GM12878 (cell line): Measurements from ENCODE around the gene ITGB5. TPM values are rescaled to one million over a fixed set of nuclear protein-coding genes. Genes with fewer than 3 reads are reported as not detected.

ENCODE experiments used
- EP300 ChIP-seq, 2 experiments: fragments of 150-350 bp in 1 of 2; IDR thresholded peaks; 2 replicates each; pipeline ENCODE4 v1.6.1; 2011 to 2012; ENCODE audit warnings: low read depth in 2 of 2, low read length in 2 of 2, borderline replicate concordance in 1 of 2, improper control_type of control experiment in 1 of 2, inconsistent platforms in 1 of 2; ENCODE audit not compliant: control insufficient read depth in 1 of 2
- IRF4 ChIP-seq: IDR thresholded peaks from 2 replicates; pipeline ENCODE4 v1.6.1; 2011; ENCODE audit warnings: low read depth, low read length
- MLLT1 ChIP-seq: fragments of 450-650 bp; IDR thresholded peaks from 2 replicates; pipeline ENCODE4 v1.6.1; 2016; ENCODE audit warnings: mild to moderate bottlenecking
- NFYA ChIP-seq: IDR thresholded peaks from 2 replicates; pipeline ENCODE4 v1.6.1; 2011; ENCODE audit warnings: low read depth, mild to moderate bottlenecking, low read length, improper control_type of control experiment, borderline replicate concordance
- SP1 ChIP-seq: IDR thresholded peaks from one replicate; pipeline ENCODE4 v1.6.1; 2011; ENCODE audit warnings: low read depth, low read length
- SUZ12 ChIP-seq: fragments of 200-600 bp; sonication (generic); IDR thresholded peaks from one replicate; pipeline ENCODE4 v1.6.1; 2018; ENCODE audit warnings: antibody characterized with exemption, mild to moderate bottlenecking; ENCODE audit not compliant: unreplicated experiment
- polyA plus RNA-seq, 11 experiments: library from polyadenylated mRNA; depleted of rRNA in 4 of 11; unstranded in 6 of 11; stranded (reverse) in 5 of 11; fragments of >200 nt; fragmentation: Nextera tagmentation in 4 of 11; fragmentation: Illumina TruSeq in 1 of 11; extraction: Ambion mirVana in 4 of 11; extraction: Trizol in 1 of 11; gene quantifications; 1 replicate in 1 of 11; 2 replicates in 10 of 11; pipeline versions ENCODE4 v1.2.1 to v1.2.3, GENCODE V29; 2011 to 2016; ENCODE audit warnings: inconsistent platforms in 2 of 11, missing spikeins in 2 of 11, low read depth in 1 of 11
- total RNA-seq, 4 experiments: library from RNA; depleted of rRNA in 3 of 4; stranded (reverse); fragments of >200 nt in 3 of 4; fragmentation: Illumina TruSeq in 1 of 4; extraction: Trizol in 1 of 4; gene quantifications; 2 replicates each; pipeline versions ENCODE4 v1.2.1 to v1.2.3, GENCODE V29; 2013 to 2021
- TF ChIP-seq, protein P1 (sequence below): fragments of 450-650 bp; formaldehyde crosslinking; IDR thresholded peaks from 2 replicates; pipeline ENCODE4 v1.4.0; 2022; ENCODE audit warnings: mild to moderate bottlenecking, moderate library complexity
- TF ChIP-seq, protein P2 (sequence below): fragments of 450-650 bp; conservative IDR thresholded peaks from 2 replicates; pipeline ENCODE4 v1.6.1; 2017; ENCODE audit warnings: mild to moderate bottlenecking, moderate library complexity

ITGB5 gene
- total and polyA plus RNA-seq, 10 of the 15 experiments (the other 5 are each of a cell fraction or from before 2014, with no cell fraction given): 0.05 to 10.0 (median 0.83) TPM; not detected in 2

- TF ChIP-seq MLLT1 (no peak), IRF4 (no peak), EP300 (IDR thresholded peaks at IDR 0.05; ENCODE audit: borderline replicate concordance in 1 of 2, control insufficient read depth in 1 of 2, low read depth in 2 of 2, low read length in 2 of 2) (no peak), SP1 (no peak), NFYA (no peak), SUZ12 (no peak)
- TF ChIP-seq, protein P1, sequence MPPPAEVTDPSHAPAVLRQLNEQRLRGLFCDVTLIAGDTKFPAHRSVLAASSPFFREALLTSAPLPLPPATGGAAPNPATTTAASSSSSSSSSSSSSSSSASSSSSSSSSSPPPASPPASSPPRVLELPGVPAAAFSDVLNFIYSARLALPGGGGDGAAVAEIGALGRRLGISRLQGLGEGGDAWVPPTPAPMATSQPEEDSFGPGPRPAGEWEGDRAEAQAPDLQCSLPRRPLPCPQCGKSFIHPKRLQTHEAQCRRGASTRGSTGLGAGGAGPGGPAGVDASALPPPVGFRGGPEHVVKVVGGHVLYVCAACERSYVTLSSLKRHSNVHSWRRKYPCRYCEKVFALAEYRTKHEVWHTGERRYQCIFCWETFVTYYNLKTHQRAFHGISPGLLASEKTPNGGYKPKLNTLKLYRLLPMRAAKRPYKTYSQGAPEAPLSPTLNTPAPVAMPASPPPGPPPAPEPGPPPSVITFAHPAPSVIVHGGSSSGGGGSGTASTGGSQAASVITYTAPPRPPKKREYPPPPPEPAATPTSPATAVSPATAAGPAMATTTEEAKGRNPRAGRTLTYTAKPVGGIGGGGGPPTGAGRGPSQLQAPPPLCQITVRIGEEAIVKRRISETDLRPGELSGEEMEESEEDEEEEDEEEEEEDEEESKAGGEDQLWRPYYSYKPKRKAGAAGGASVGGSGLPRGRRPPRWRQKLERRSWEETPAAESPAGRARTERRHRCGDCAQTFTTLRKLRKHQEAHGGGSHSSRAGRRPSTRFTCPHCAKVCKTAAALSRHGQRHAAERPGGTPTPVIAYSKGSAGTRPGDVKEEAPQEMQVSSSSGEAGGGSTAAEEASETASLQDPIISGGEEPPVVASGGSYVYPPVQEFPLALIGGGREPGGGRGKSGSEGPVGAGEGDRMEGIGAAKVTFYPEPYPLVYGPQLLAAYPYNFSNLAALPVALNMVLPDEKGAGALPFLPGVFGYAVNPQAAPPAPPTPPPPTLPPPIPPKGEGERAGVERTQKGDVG (CRISPR knock-in tag): no peak
- TF ChIP-seq, protein P2, sequence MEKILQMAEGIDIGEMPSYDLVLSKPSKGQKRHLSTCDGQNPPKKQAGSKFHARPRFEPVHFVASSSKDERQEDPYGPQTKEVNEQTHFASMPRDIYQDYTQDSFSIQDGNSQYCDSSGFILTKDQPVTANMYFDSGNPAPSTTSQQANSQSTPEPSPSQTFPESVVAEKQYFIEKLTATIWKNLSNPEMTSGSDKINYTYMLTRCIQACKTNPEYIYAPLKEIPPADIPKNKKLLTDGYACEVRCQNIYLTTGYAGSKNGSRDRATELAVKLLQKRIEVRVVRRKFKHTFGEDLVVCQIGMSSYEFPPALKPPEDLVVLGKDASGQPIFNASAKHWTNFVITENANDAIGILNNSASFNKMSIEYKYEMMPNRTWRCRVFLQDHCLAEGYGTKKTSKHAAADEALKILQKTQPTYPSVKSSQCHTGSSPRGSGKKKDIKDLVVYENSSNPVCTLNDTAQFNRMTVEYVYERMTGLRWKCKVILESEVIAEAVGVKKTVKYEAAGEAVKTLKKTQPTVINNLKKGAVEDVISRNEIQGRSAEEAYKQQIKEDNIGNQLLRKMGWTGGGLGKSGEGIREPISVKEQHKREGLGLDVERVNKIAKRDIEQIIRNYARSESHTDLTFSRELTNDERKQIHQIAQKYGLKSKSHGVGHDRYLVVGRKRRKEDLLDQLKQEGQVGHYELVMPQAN: no peak
Observed at GRCh38 chr3:124904835-124905492, 17.8 kb upstream of the ITGB5 start (continued).
